Erythroblast (primary cell): Measurements from ENCODE around the gene VNN1.

Experiments used
- GATA1 ChIP-seq: IDR thresholded peaks from 2 replicates; pipeline ENCODE4 v1.6.1; 2011; ENCODE audit warnings: low read depth, mild to moderate bottlenecking, control low read depth, low read length, moderate library complexity
- POLR2A ChIP-seq: IDR thresholded peaks from 2 replicates; pipeline ENCODE4 v1.6.1; 2011; ENCODE audit warnings: mild to moderate bottlenecking, low read length

DNA sequence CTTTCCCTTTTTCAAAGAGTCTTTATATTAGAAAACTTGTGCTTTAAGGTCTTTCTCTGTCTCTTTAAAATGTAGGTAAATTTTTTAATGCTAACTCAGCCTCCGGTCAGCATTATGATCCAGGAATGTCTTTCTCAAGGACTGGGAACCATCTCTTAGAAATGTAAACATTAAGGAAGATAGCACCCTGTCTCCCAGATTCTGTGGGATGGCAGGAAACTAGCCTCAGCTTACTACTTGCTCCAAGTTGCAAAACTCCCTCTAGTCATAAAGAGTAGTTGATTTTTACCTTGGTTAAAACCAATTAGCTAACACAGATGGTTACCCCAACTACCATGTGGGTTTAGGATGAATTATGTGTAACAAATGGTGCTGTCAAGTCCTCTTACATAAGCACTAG lies 50.2 kb downstream of the VNN1 start:
- TF ChIP-seq POLR2A (no peak), GATA1 (no peak)
